ENCODE data around the gene ENTPD1.

GRCh38 chr10:95784279-95784913, 28.4 kb downstream of the ENTPD1 start:
- TF ChIP-seq CTCF (conservative IDR thresholded peaks at IDR 0.05; ENCODE audit: low read depth, low read length), result no peak
- TF ChIP-seq EZH2 (IDR thresholded peaks at IDR 0.05; ENCODE audit: borderline replicate concordance, low read depth, low read length, poor library complexity, severe bottlenecking), result no peak
